IPS DF 19.7 (cell line): ENCODE results near the gene TMEM50A.
"Not testable (repeated sequence)": the region's sequence is repeated elsewhere in the genome, so short reads cannot be mapped to it uniquely, and the experiment has no call there.

Source experiments
- DNase-seq: peaks from one replicate; pipeline ENCODE4 v3.0.0-alpha.2; 2013; ENCODE audit warnings: low read depth, low spot score

TMEM50A gene

GRCh38 chr1:25336922-25337354 is 1.2 kb upstream of the TMEM50A start:
- DNase-seq, result not testable (repeated sequence)

GRCh38 chr1:25337483-25338187 is 499 bp upstream of the TMEM50A start:
- DNase-seq, result not testable (repeated sequence)

GRCh38 chr1:25338986-25339385 is 852 bp downstream of the TMEM50A start:
- DNase-seq, result no peak

GRCh38 chr1:25341746-25342145 is 3.6 kb downstream of the TMEM50A start:
- DNase-seq, result no peak

GRCh38 chr1:25342846-25343245 is 4.7 kb downstream of the TMEM50A start:
- no peak for DNase-seq

GRCh38 chr1:25343872-25344271 is 5.7 kb downstream of the TMEM50A start:
- DNase-seq, result no peak

GRCh38 chr1:25347556-25347955 is 9.4 kb downstream of the TMEM50A start:
- no peak for DNase-seq

GRCh38 chr1:25349606-25350005 is 11.5 kb downstream of the TMEM50A start:
- no peak for DNase-seq

- no peak for DNase-seq
These were observed 17.8 kb downstream of the TMEM50A start for GRCh38 chr1:25355841-25356395.

GRCh38 chr1:25356441-25356840 is 18.3 kb downstream of the TMEM50A start:
- DNase-seq, result no peak

- DNase-seq, result no peak
These were observed 18.7 kb downstream of the TMEM50A start for GRCh38 chr1:25356848-25357247.

GRCh38 chr1:25360596-25361581 is 22.8 kb downstream of the TMEM50A start:
- no peak for DNase-seq

- DNase-seq, result no peak
These were observed 23.8 kb downstream of the TMEM50A start for GRCh38 chr1:25361901-25362300.

- not testable (repeated sequence) for DNase-seq
These were observed 24.8 kb downstream of the TMEM50A start for GRCh38 chr1:25362634-25363559.

GRCh38 chr1:25369241-25369640 is 31.1 kb downstream of the TMEM50A start:
- no peak for DNase-seq

GRCh38 chr1:25369691-25370271 is 31.6 kb downstream of the TMEM50A start:
- DNase-seq, result not testable (repeated sequence)

GRCh38 chr1:25371757-25372156 is 33.6 kb downstream of the TMEM50A start:
- not testable (repeated sequence) for DNase-seq

- DNase-seq, result not testable (repeated sequence)
These were observed 40.2 kb downstream of the TMEM50A start for GRCh38 chr1:25378367-25378766.

GRCh38 chr1:25382543-25382942 is 44.4 kb downstream of the TMEM50A start:
- not testable (repeated sequence) for DNase-seq

GRCh38 chr1:25383090-25383489 is 45.0 kb downstream of the TMEM50A start:
- not testable (repeated sequence) for DNase-seq

GRCh38 chr1:25383875-25384274 is 45.7 kb downstream of the TMEM50A start:
- not testable (repeated sequence) for DNase-seq
